ENCODE results near the gene CTNND2. TPM values are rescaled to one million over a fixed set of nuclear protein-coding genes. Genes with fewer than 3 reads are reported as not detected.

Gene CTNND2
- total RNA-seq, 2 experiments from 2014 or later, result 0.20 TPM; not detected in 1

DNA sequence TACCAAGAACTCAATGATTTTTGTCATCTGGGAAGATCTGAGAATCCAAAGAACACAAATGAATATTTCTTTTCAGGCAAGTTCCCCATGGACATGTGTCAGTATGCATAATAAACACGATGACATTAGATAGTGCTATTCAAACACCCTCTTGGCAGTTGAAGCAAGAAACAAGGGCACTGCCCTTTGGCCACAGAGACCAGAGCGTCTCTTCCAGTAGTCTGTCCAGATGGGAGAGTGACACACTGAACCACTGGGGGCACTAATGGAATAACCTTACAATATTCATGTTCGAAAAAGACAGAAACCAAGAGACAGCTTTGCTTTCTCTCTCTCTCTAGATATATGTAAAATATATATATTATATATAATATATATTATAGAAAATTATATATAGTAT is 301.9 kb downstream of the CTNND2 start:
- TF ChIP-seq CTCF (IDR thresholded peaks at IDR 0.05), result no peak
- no peaks in the 10 kb centered on the region for H3K36me3 ChIP-seq (ENCODE audit: insufficient read depth, low read length)
- H3K27me3 ChIP-seq (ENCODE audit: control insufficient read depth in 1 of 2, insufficient read depth in 2 of 2, low read length in 2 of 2), result no peaks in the 10 kb centered on the region
- intact Hi-C loops (cut with DNase I, micrococcal nuclease), result no loop called here
- DNase-seq (no peak), ATAC-seq (ENCODE audit: poor library complexity) (no peak)
- H3K4me3 ChIP-seq (ENCODE audit: low read length), result no peak overlapping the region
- no peaks in the 10 kb centered on the region for H3K27me3 Mint-ChIP-seq
- no peak overlapping the region for H3K27ac Mint-ChIP-seq
- H3K9me3 ChIP-seq (ENCODE audit: control insufficient read depth in 1 of 2, insufficient read depth in 1 of 2, low read length in 2 of 2), result no peaks in the 10 kb centered on the region
- POLR2A ChIA-PET, result no interaction called here
- H3K36me3 Mint-ChIP-seq (ENCODE audit: low read depth), result no peaks in the 10 kb centered on the region
- no peak overlapping the region for H3K4me3 Mint-ChIP-seq
- H3K4me1 Mint-ChIP-seq (ENCODE audit: low read depth), result no peaks in the 10 kb centered on the region
- H3K9me3 Mint-ChIP-seq, result no peaks in the 10 kb centered on the region
- no peaks in the 10 kb centered on the region for H3K4me1 ChIP-seq (ENCODE audit: insufficient read depth, low read length)
- CTCF ChIA-PET, result no interaction called here
- H3K27ac ChIP-seq (ENCODE audit: low read depth in 1 of 2, low read length in 2 of 2), result no peak overlapping the region

GRCh38 chr5:11599499-11599898 is 304.7 kb downstream of the CTNND2 start:
- H3K27me3 ChIP-seq (ENCODE audit: control insufficient read depth in 1 of 2, insufficient read depth in 2 of 2, low read length in 2 of 2), result no peaks in the 10 kb centered on the region
- POLR2A ChIA-PET, result no interaction called here
- ATAC-seq (ENCODE audit: poor library complexity), result no peak
- H3K4me1 ChIP-seq (ENCODE audit: insufficient read depth, low read length), result no peaks in the 10 kb centered on the region
- intact Hi-C loops (cut with DNase I, micrococcal nuclease), result no loop called here
- no peak overlapping the region for H3K27ac Mint-ChIP-seq
- H3K27me3 Mint-ChIP-seq, result no peaks in the 10 kb centered on the region
- H3K36me3 ChIP-seq (ENCODE audit: insufficient read depth, low read length), result no peaks in the 10 kb centered on the region
- TF ChIP-seq CTCF (IDR thresholded peaks at IDR 0.05), result no peak
- no peaks in the 10 kb centered on the region for H3K36me3 Mint-ChIP-seq (ENCODE audit: low read depth)
- no peaks in the 10 kb centered on the region for H3K4me1 Mint-ChIP-seq (ENCODE audit: low read depth)
- no peaks in the 10 kb centered on the region for H3K9me3 Mint-ChIP-seq
- CTCF ChIA-PET, result no interaction called here
- no peak overlapping the region for H3K27ac ChIP-seq (ENCODE audit: low read depth in 1 of 2, low read length in 2 of 2)
- DNase-seq, result no peak
- no peak overlapping the region for H3K4me3 Mint-ChIP-seq
- no peak overlapping the region for H3K4me3 ChIP-seq (ENCODE audit: low read length)
- no peaks in the 10 kb centered on the region for H3K9me3 ChIP-seq (ENCODE audit: control insufficient read depth in 1 of 2, insufficient read depth in 1 of 2, low read length in 2 of 2)

DNA sequence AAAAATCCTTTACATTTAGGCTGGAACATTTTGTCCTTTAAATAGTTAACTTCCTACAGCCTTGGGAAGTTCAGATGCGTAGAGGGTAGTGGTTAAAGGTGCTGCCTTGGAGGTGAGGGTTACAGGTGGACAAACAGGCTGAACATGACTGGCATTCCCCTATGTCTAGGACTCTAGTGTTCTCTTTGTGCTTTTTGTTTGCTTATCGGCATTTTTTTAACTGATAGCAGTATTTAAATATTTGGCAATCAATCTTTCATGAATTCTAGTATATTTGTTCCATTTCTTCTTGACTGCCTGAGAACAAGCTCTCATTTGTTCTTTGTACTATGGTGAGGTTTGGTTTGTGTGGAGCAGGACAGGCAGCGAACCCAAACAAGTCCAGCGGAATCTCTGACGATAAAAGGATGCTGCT is 307.6 kb downstream of the CTNND2 start:
- H3K36me3 ChIP-seq (ENCODE audit: insufficient read depth, low read length), result no peaks in the 10 kb centered on the region
- ATAC-seq (ENCODE audit: poor library complexity), result no peak
- H3K4me1 ChIP-seq (ENCODE audit: insufficient read depth, low read length), result no peaks in the 10 kb centered on the region
- POLR2A ChIA-PET, result no interaction called here
- Mint-ChIP-seq H3K27ac (no peak overlapping the region), H3K36me3 (ENCODE audit: low read depth) (no peaks in the 10 kb centered on the region), H3K4me1 (ENCODE audit: low read depth) (no peaks in the 10 kb centered on the region), H3K9me3 (no peaks in the 10 kb centered on the region), H3K27me3 (peaks cover 4% of the 10 kb centered on the region), H3K4me3 (no peak overlapping the region)
- H3K27ac ChIP-seq (ENCODE audit: low read depth in 1 of 2, low read length in 2 of 2), result no peak overlapping the region
- no peak overlapping the region for H3K4me3 ChIP-seq (ENCODE audit: low read length)
- intact Hi-C loops (cut with DNase I, micrococcal nuclease), result no loop called here
- no peaks in the 10 kb centered on the region for H3K27me3 ChIP-seq (ENCODE audit: control insufficient read depth in 1 of 2, insufficient read depth in 2 of 2, low read length in 2 of 2)
- CTCF ChIA-PET, result interaction anchor here (0.7 kb wide), 1 partner anchor 234 kb away, joined by 3 read pairs; no protein-coding TSS in a partner anchor
- DNase-seq, result no peak
- peaks cover 0 to 4% of the 10 kb centered on the region in 2 experiments for H3K9me3 ChIP-seq (ENCODE audit: control insufficient read depth in 1 of 2, insufficient read depth in 1 of 2, low read length in 2 of 2)
- TF ChIP-seq CTCF (IDR thresholded peaks at IDR 0.05), result no peak

Measured in CD4-positive, alpha-beta T cell (primary cell).